ENCODE data around the gene BLOC1S5.

The BLOC1S5 gene

GRCh38 chr6:8025191-8025590 is 39.0 kb downstream of the BLOC1S5 start:
- no peak for DNase-seq (ENCODE audit: insufficient read length, low spot score)
- no peak for TF ChIP-seq CTCF (IDR thresholded peaks at IDR 0.05; ENCODE audit: insufficient read depth, missing control alignments)
- no peak for FAIRE-seq

GRCh38 chr6:8023638-8024037 is 40.6 kb downstream of the BLOC1S5 start:
- no peak for DNase-seq (ENCODE audit: insufficient read length, low spot score)

GRCh38 chr6:8020083-8020482 is 44.1 kb downstream of the BLOC1S5 start:
- FAIRE-seq (no peak), DNase-seq (ENCODE audit: insufficient read length, low spot score) (no peak)
- TF ChIP-seq CTCF (IDR thresholded peaks at IDR 0.05; ENCODE audit: insufficient read depth, missing control alignments): no peak

More at GRCh38 chr6:8023638-8024037, 40.6 kb downstream of the BLOC1S5 start:
- TF ChIP-seq CTCF (IDR thresholded peaks at IDR 0.05; ENCODE audit: insufficient read depth, missing control alignments): no peak
- FAIRE-seq: no peak

GRCh38 chr6:8017705-8018104 is 46.5 kb downstream of the BLOC1S5 start:
- DNase-seq (ENCODE audit: insufficient read length, low spot score): no peak
- no peak for TF ChIP-seq CTCF (IDR thresholded peaks at IDR 0.05; ENCODE audit: insufficient read depth, missing control alignments)
- FAIRE-seq: no peak

- no peak for TF ChIP-seq CTCF (IDR thresholded peaks at IDR 0.05; ENCODE audit: insufficient read depth, missing control alignments)
- FAIRE-seq (no peak), DNase-seq (ENCODE audit: insufficient read length, low spot score) (no peak)
These were observed 46.9 kb downstream of the BLOC1S5 start for GRCh38 chr6:8017276-8017701.

GRCh38 chr6:8014947-8015346 is 49.2 kb downstream of the BLOC1S5 start:
- TF ChIP-seq CTCF (IDR thresholded peaks at IDR 0.05; ENCODE audit: insufficient read depth, missing control alignments): no peak
- DNase-seq (ENCODE audit: insufficient read length, low spot score) (no peak), FAIRE-seq (no peak)

GRCh38 chr6:8013763-8014162 is 50.4 kb downstream of the BLOC1S5 start:
- DNase-seq (ENCODE audit: insufficient read length, low spot score) (no peak), FAIRE-seq (no peak)
- TF ChIP-seq CTCF (IDR thresholded peaks at IDR 0.05; ENCODE audit: insufficient read depth, missing control alignments): no peak
